A549 (cell line): Measurements from ENCODE around the gene SLC6A15. TPM values are rescaled to one million over a fixed set of nuclear protein-coding genes. Genes with fewer than 3 reads are reported as not detected.
A peak's percentile ranks its signal among the peaks of the same experiment; 100 is the strongest.

Source experiments
- ATAC-seq, 2 experiments: fragments of 200-7000 bp in 1 of 2; fragments of >200 bp in 1 of 2; cut with Nextera tagmentation in 1 of 2; cut with Tn5 transposase in 1 of 2; 3 replicates each; pipeline versions ENCODE4 v1.8.0 to v1.9.1; 2018 to 2020; ENCODE audit warnings: mild to moderate bottlenecking in 1 of 2, moderate library complexity in 1 of 2
- CTCF ChIA-PET: fragments of 300-600 bp; sonication (Branson Sonifier 250); formaldehyde crosslinking; extraction: SDS; loops from one replicate; lab custom pipeline; 2021; ENCODE audit warnings: antibody characterized with exemption, inconsistent platforms; lab: Yijun Ruan, JAX
- POLR2A ChIA-PET: fragments of 350-600 bp; formaldehyde crosslinking; extraction: SDS; loops from one replicate; lab custom pipeline; 2021; ENCODE audit warnings: antibody characterized with exemption, inconsistent platforms; lab: Yijun Ruan, JAX
- DNase-seq, 2 experiments: peaks; one replicate each; pipeline versions ENCODE4 v3.0.0 to v3.0.0-alpha.2; 2011 to 2016; ENCODE audit warnings: low read depth in 1 of 2, low spot score in 1 of 2
- FAIRE-seq: peaks from 2 replicates; lab custom pipeline; 2011; peaks lifted over from hg19 to GRCh38; lab: Jason Lieb, UNC
- H3K27ac ChIP-seq, 2 experiments: fragments of >200 bp; sonication (Bioruptor Twin); formaldehyde crosslinking; 3 replicates each; pipeline ENCODE4 v1.5.1; 2016 to 2017
- H3K4me1 ChIP-seq: fragments of >200 bp; sonication (Bioruptor Twin); formaldehyde crosslinking; 3 replicates; pipeline ENCODE4 v1.6.1; 2016
- H3K4me2 ChIP-seq: fragments of >200 bp; sonication (Bioruptor Twin); formaldehyde crosslinking; 3 replicates; pipeline ENCODE4 v1.6.1; 2016
- H3K4me3 ChIP-seq: fragments of >200 bp; sonication (Bioruptor Twin); formaldehyde crosslinking; 3 replicates; pipeline ENCODE4 v1.5.1; 2016
- H3K9me3 ChIP-seq: fragments of >200 bp; sonication (Bioruptor Twin); formaldehyde crosslinking; 3 replicates; pipeline ENCODE4 v1.6.1; 2016
- BCL3 ChIP-seq: fragments of >200 bp; sonication (Bioruptor Twin); formaldehyde crosslinking; IDR thresholded peaks from 3 replicates; pipeline ENCODE4 v1.6.1; 2016
- CEBPB ChIP-seq, 2 experiments: fragments of >200 bp in 1 of 2; sonication (Bioruptor Twin) in 1 of 2; formaldehyde crosslinking in 1 of 2; IDR thresholded peaks; 2 replicates each; pipeline ENCODE4 v1.6.1; 2012 to 2016
- CHD2 ChIP-seq: fragments of 150-350 bp; IDR thresholded peaks from 2 replicates; pipeline ENCODE4 v1.6.1; 2014; ENCODE audit warnings: low read length; ENCODE audit not compliant: partially characterized antibody
- CTCF ChIP-seq: fragments of >200 bp; sonication (Bioruptor Twin); formaldehyde crosslinking; IDR thresholded peaks from 3 replicates; pipeline ENCODE4 v1.5.1; 2016
- E2F6 ChIP-seq: IDR thresholded peaks from 2 replicates; pipeline ENCODE4 v1.6.1; 2012; ENCODE audit warnings: low read depth, borderline replicate concordance
- EHF ChIP-seq: fragments of 250-450 bp; sonication (Bioruptor Pico); IDR thresholded peaks from 2 replicates; pipeline ENCODE4 v1.5.0; 2020; ENCODE audit warnings: mild to moderate bottlenecking
- ESRRA ChIP-seq: fragments of 150-350 bp; IDR thresholded peaks from 2 replicates; pipeline ENCODE4 v1.6.1; 2014; ENCODE audit warnings: mild to moderate bottlenecking, low read length, borderline replicate concordance
- FOSB ChIP-seq: fragments of 250-450 bp; sonication (Bioruptor Pico); IDR thresholded peaks from 2 replicates; pipeline ENCODE4 v1.5.0; 2020; ENCODE audit warnings: mild to moderate bottlenecking, moderate library complexity
- GATA3 ChIP-seq: IDR thresholded peaks from 2 replicates; pipeline ENCODE4 v1.6.1; 2012; ENCODE audit warnings: borderline replicate concordance
- MAZ ChIP-seq: fragments of 150-350 bp; IDR thresholded peaks from 2 replicates; pipeline ENCODE4 v1.6.1; 2014; ENCODE audit warnings: antibody characterized with exemption, low read depth, low read length, borderline replicate concordance
- MYC ChIP-seq: IDR thresholded peaks from 2 replicates; pipeline ENCODE4 v1.6.1; 2012; ENCODE audit warnings: mild to moderate bottlenecking, inconsistent platforms, low read length, improper control_type of control experiment, borderline replicate concordance
- PBX3 ChIP-seq: IDR thresholded peaks from 2 replicates; pipeline ENCODE4 v1.6.1; 2012
- PHF8 ChIP-seq: fragments of 200-600 bp; sonication (generic); IDR thresholded peaks from 2 replicates; pipeline ENCODE4 v1.6.1; 2016; ENCODE audit warnings: low read depth, mild to moderate bottlenecking, antibody characterized with exemption, moderate library complexity, borderline replicate concordance
- RFX5 ChIP-seq: fragments of 450-650 bp; IDR thresholded peaks from 2 replicates; pipeline ENCODE4 v1.7.1; 2014; ENCODE audit warnings: antibody characterized with exemption, mild to moderate bottlenecking, moderate library complexity
- RNF2 ChIP-seq: fragments of 200-600 bp; sonication (generic); IDR thresholded peaks from 2 replicates; pipeline ENCODE4 v1.6.1; 2016; ENCODE audit warnings: low read depth, mild to moderate bottlenecking, antibody characterized with exemption, moderate library complexity, borderline replicate concordance
- TFCP2L1 ChIP-seq: fragments of 250-450 bp; sonication (Bioruptor Pico); IDR thresholded peaks from 2 replicates; pipeline ENCODE4 v1.5.0; 2021; ENCODE audit warnings: mild to moderate bottlenecking
- WGBS: methylation state at CpG from one replicate; pipeline ENCODE4 v1.1.6; 2017; ENCODE audit errors: missing lambda C conversion rate; 5-methylcytosine and 5-hydroxymethylcytosine counted together
- polyA minus RNA-seq: library from RNA; depleted of rRNA, polyadenylated mRNA; stranded (reverse); fragments of >200 nt; gene quantifications from 2 replicates; pipeline ENCODE4 v1.2.3, GENCODE V29; 2011; rRNA and poly(A)+ RNA removed
- polyA plus RNA-seq, 4 experiments: library from polyadenylated mRNA; depleted of rRNA in 3 of 4; stranded (reverse); fragments of >200 nt; fragmentation: RNase III in 1 of 4; extraction: RNeasy Plus Mini Kit Qiagen cat#74134 plus additional on column Dnase treatment in 1 of 4; gene quantifications; 2 replicates in 3 of 4; 3 replicates in 1 of 4; pipeline ENCODE4 v1.2.3, GENCODE V29; 2011 to 2017
- TF ChIP-seq, protein P1 (sequence below): fragments of 450-650 bp; IDR thresholded peaks from 2 replicates; pipeline ENCODE4 v1.6.1; 2014; ENCODE audit warnings: antibody characterized with exemption
- TF ChIP-seq, protein P2 (sequence below): IDR thresholded peaks from 2 replicates; pipeline ENCODE4 v1.6.1; 2012
- TF ChIP-seq, protein P3 (sequence below): fragments of 250-450 bp; sonication (Bioruptor Pico); IDR thresholded peaks from 2 replicates; pipeline ENCODE4 v1.5.0; 2020; ENCODE audit warnings: low read depth, mild to moderate bottlenecking, moderate library complexity
- TF ChIP-seq, protein P4 (sequence below): fragments of 200-600 bp; sonication (generic); IDR thresholded peaks from 2 replicates; pipeline ENCODE4 v1.6.1; 2016; ENCODE audit warnings: antibody characterized with exemption, mild to moderate bottlenecking, moderate library complexity

SLC6A15 gene
- polyA plus RNA-seq (2011; rRNA removed) (1.0 and 1.3 TPM in 2 replicates), polyA plus RNA-seq (2017; fragmentation: RNase III; extraction: RNeasy Plus Mini Kit Qiagen cat#74134 plus additional on column Dnase treatment) (1.5 to 2.3 TPM (median 1.9 TPM) in 3 replicates), polyA minus RNA-seq (0.58 and 0.74 TPM in 2 replicates)
- polyA plus RNA-seq (2012; cell fraction: cytosol; rRNA removed), result 0.13 and 0.15 TPM in 2 replicates
- 0.20 and 0.31 TPM in 2 replicates for polyA plus RNA-seq (2012; cell fraction: nucleus; rRNA removed)

GRCh38 chr12:84912198-84913128, at the start of gene SLC6A15:
SLC6A15 (minus strand) TSS chr12:84912799; CDS start chr12:84892120, 20,679 bp downstream.
- ATAC-seq, result peak; percentile 90 to 94
- peak within 1 kb of the TSS; percentile 85 for H3K4me2 ChIP-seq
- peak within 1 kb of the TSS in 1 of 2 experiments; percentile 68; a peak in 3 of 6 replicates for H3K27ac ChIP-seq
- peaks cover 7% of the 10 kb centered on the region; the same call in 2 of the 3 replicates for H3K4me1 ChIP-seq
- peak; percentile 53 to 85 for DNase-seq
- ChIA-PET POLR2A (no interaction called here), CTCF (interaction anchor here (0.6 to 1.8 kb wide), 3 partner anchors 10 to 117 kb away, joined by 3 to 7 read pairs (median 4); no protein-coding TSS in a partner anchor)
- no peaks in the 10 kb centered on the region for H3K9me3 ChIP-seq
- 7% methylated on average over 48 of the region's 67 CpGs for WGBS
- no peak for FAIRE-seq
- peak within 1 kb of the TSS; percentile 47 for H3K4me3 ChIP-seq
- TF ChIP-seq RFX5, result no peak
- TF ChIP-seq, protein P1, sequence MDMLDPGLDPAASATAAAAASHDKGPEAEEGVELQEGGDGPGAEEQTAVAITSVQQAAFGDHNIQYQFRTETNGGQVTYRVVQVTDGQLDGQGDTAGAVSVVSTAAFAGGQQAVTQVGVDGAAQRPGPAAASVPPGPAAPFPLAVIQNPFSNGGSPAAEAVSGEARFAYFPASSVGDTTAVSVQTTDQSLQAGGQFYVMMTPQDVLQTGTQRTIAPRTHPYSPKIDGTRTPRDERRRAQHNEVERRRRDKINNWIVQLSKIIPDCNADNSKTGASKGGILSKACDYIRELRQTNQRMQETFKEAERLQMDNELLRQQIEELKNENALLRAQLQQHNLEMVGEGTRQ, result peak; percentile 70
- TF ChIP-seq, protein P2, sequence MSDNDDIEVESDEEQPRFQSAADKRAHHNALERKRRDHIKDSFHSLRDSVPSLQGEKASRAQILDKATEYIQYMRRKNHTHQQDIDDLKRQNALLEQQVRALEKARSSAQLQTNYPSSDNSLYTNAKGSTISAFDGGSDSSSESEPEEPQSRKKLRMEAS, result peak; percentile 97
- TF ChIP-seq RNF2, result peak; percentile 80; the same call in 1 of the 2 replicates
- TF ChIP-seq PBX3, result no peak
- TF ChIP-seq, protein P3, sequence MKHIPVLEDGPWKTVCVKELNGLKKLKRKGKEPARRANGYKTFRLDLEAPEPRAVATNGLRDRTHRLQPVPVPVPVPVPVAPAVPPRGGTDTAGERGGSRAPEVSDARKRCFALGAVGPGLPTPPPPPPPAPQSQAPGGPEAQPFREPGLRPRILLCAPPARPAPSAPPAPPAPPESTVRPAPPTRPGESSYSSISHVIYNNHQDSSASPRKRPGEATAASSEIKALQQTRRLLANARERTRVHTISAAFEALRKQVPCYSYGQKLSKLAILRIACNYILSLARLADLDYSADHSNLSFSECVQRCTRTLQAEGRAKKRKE, result no peak
- TF ChIP-seq, protein P4, sequence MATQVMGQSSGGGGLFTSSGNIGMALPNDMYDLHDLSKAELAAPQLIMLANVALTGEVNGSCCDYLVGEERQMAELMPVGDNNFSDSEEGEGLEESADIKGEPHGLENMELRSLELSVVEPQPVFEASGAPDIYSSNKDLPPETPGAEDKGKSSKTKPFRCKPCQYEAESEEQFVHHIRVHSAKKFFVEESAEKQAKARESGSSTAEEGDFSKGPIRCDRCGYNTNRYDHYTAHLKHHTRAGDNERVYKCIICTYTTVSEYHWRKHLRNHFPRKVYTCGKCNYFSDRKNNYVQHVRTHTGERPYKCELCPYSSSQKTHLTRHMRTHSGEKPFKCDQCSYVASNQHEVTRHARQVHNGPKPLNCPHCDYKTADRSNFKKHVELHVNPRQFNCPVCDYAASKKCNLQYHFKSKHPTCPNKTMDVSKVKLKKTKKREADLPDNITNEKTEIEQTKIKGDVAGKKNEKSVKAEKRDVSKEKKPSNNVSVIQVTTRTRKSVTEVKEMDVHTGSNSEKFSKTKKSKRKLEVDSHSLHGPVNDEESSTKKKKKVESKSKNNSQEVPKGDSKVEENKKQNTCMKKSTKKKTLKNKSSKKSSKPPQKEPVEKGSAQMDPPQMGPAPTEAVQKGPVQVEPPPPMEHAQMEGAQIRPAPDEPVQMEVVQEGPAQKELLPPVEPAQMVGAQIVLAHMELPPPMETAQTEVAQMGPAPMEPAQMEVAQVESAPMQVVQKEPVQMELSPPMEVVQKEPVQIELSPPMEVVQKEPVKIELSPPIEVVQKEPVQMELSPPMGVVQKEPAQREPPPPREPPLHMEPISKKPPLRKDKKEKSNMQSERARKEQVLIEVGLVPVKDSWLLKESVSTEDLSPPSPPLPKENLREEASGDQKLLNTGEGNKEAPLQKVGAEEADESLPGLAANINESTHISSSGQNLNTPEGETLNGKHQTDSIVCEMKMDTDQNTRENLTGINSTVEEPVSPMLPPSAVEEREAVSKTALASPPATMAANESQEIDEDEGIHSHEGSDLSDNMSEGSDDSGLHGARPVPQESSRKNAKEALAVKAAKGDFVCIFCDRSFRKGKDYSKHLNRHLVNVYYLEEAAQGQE, result no peak
- TF ChIP-seq PHF8, result no peak; the same call in 1 of the 2 replicates
- no peak for TF ChIP-seq CHD2
- no peak for TF ChIP-seq CTCF
- TF ChIP-seq BCL3, result no peak
- no peak for TF ChIP-seq FOSB (CRISPR knock-in tag)
- TF ChIP-seq EHF (CRISPR knock-in tag), result no peak
- peak; percentile 96 for TF ChIP-seq E2F6
- TF ChIP-seq ESRRA, result no peak
- TF ChIP-seq MAZ, result no peak
- no peak for TF ChIP-seq CEBPB (IDR thresholded peaks at IDR 0.05)
- TF ChIP-seq TFCP2L1 (CRISPR knock-in tag), result no peak
- TF ChIP-seq MYC, result peak; percentile 86
- no peak for TF ChIP-seq GATA3
